Keratinocyte (primary cell): ENCODE data around the gene FGF2. TPM values are rescaled to one million over a fixed set of nuclear protein-coding genes. Genes with fewer than 3 reads are reported as not detected.

Experiments
- DNase-seq: peaks from one replicate; pipeline ENCODE4 v3.0.0-alpha.2; 2011; ENCODE audit warnings: low read depth, missing footprints, low spot score
- FAIRE-seq: peaks from 2 replicates; lab custom pipeline; 2011; peaks lifted over from hg19 to GRCh38; lab: Jason Lieb, UNC
- H2AFZ ChIP-seq: 2 replicates; pipeline ENCODE4 v1.6.0; 2012; ENCODE audit warnings: low read length, control low read depth, inconsistent platforms; ENCODE audit not compliant: control insufficient read depth
- H3K27ac ChIP-seq: 2 replicates; pipeline ENCODE4 v1.5.1; 2011; ENCODE audit warnings: low read length; ENCODE audit not compliant: control insufficient read depth, insufficient read depth
- H3K27me3 ChIP-seq: 3 replicates; pipeline ENCODE4 v1.6.0; 2011; ENCODE audit warnings: low read length; ENCODE audit not compliant: control insufficient read depth, insufficient read depth; ENCODE audit errors: extremely low read depth
- H3K36me3 ChIP-seq, 2 experiments: 2 replicates in 1 of 2; 3 replicates in 1 of 2; pipeline ENCODE4 v1.5.1; 2011; ENCODE audit warnings: low read length in 2 of 2, mild to moderate bottlenecking in 1 of 2; ENCODE audit not compliant: control insufficient read depth in 2 of 2, insufficient read depth in 2 of 2; ENCODE audit errors: extremely low read depth in 1 of 2
- H3K4me1 ChIP-seq: 3 replicates; pipeline ENCODE4 v1.5.1; 2011; ENCODE audit warnings: low read length; ENCODE audit not compliant: control insufficient read depth, insufficient read depth; ENCODE audit errors: extremely low read depth
- H3K4me2 ChIP-seq: 3 replicates; pipeline ENCODE4 v1.6.0; 2011; ENCODE audit warnings: low read depth, low read length; ENCODE audit not compliant: control insufficient read depth, insufficient read depth; ENCODE audit errors: extremely low read depth
- H3K4me3 ChIP-seq, 3 experiments: fragments of 200-600 bp in 1 of 3; sonication (generic) in 1 of 3; 2 replicates in 2 of 3; 3 replicates in 1 of 3; pipeline ENCODE4 v1.5.1; 2011 to 2016; ENCODE audit warnings: low read length in 3 of 3, mild to moderate bottlenecking in 3 of 3, control low read depth in 2 of 3, inconsistent platforms in 1 of 3, low read depth in 1 of 3, mixed read lengths in 1 of 3, mixed run types in 1 of 3, moderate library complexity in 1 of 3; ENCODE audit not compliant: control insufficient read depth in 2 of 3, insufficient read depth in 2 of 3; ENCODE audit errors: extremely low read depth in 1 of 3
- H3K79me2 ChIP-seq: 2 replicates; pipeline ENCODE4 v1.6.0; 2012; ENCODE audit warnings: low read length; ENCODE audit not compliant: control insufficient read depth, insufficient read depth
- H3K9ac ChIP-seq: 3 replicates; pipeline ENCODE4 v1.6.0; 2011; ENCODE audit warnings: low read length; ENCODE audit not compliant: control insufficient read depth, insufficient read depth; ENCODE audit errors: extremely low read depth
- H3K9me1 ChIP-seq: 3 replicates; pipeline ENCODE4 v1.6.0; 2011; ENCODE audit warnings: low read length; ENCODE audit not compliant: control insufficient read depth, insufficient read depth; ENCODE audit errors: extremely low read depth
- H3K9me3 ChIP-seq: 2 replicates; pipeline ENCODE4 v1.5.1; 2012; ENCODE audit warnings: low read depth, low read length; ENCODE audit not compliant: control insufficient read depth
- H4K20me1 ChIP-seq: 3 replicates; pipeline ENCODE4 v1.6.0; 2011; ENCODE audit warnings: low read length; ENCODE audit not compliant: control insufficient read depth, insufficient read depth; ENCODE audit errors: extremely low read depth
- CTCF ChIP-seq, 3 experiments: IDR thresholded peaks in 1 of 3; conservative IDR thresholded peaks in 1 of 3; optimal IDR thresholded peaks in 1 of 3; 2 replicates in 2 of 3; 3 replicates in 1 of 3; pipeline versions ENCODE3 to v1.5.1; 2011; ENCODE audit warnings: low read length in 3 of 3, mild to moderate bottlenecking in 3 of 3, moderate library complexity in 2 of 3, control low read depth in 1 of 3, inconsistent platforms in 1 of 3; ENCODE audit not compliant: insufficient read depth in 2 of 3; ENCODE audit errors: extremely low read depth in 1 of 3
- EZH2 ChIP-seq: IDR thresholded peaks from one replicate; pipeline ENCODE4 v1.6.1; 2012; ENCODE audit warnings: inconsistent platforms, mild to moderate bottlenecking, low read length, moderate library complexity
- dilution Hi-C: fragments of 300-500 bp; cut with MboI; formaldehyde crosslinking; loops from one replicate; pipeline ENCODE4 v1.7.0; 2020; ENCODE audit warnings: low sequenced_read_pairs; ENCODE audit not compliant: extremely low pct_ligation_motif_present
- polyA plus RNA-seq, 5 experiments: library from polyadenylated mRNA; depleted of rRNA in 3 of 5; stranded (reverse) in 3 of 5; stranded (forward) in 1 of 5; unstranded in 1 of 5; fragments of >200 nt; gene quantifications; 1 replicate in 1 of 5; 2 replicates in 3 of 5; 3 replicates in 1 of 5; pipeline versions ENCODE4 v1.2.1 to v1.2.3, GENCODE V29; 2011 to 2012; ENCODE audit warnings: missing spikeins in 2 of 5, low read depth in 1 of 5, low replicate concordance in 1 of 5

FGF2 gene
- polyA plus RNA-seq, 1 donor (not counting 4 experiments of a cell fraction or from before 2014, with no cell fraction given), result 1.7 TPM

- no peaks in the 10 kb centered on the region for H3K9me3 ChIP-seq
- no peak for FAIRE-seq
- H3K4me1 ChIP-seq, result peaks cover 16% of the 10 kb centered on the region
- no peak overlapping the region for H3K4me2 ChIP-seq
- no peaks in the 10 kb centered on the region for H3K36me3 ChIP-seq
- no peaks in the 10 kb centered on the region for H3K79me2 ChIP-seq
- dilution Hi-C loops, result loop anchor here (25.0 kb wide), 1 partner anchor 137 kb away; no protein-coding TSS in a partner anchor
- H3K4me3 ChIP-seq, result no peak overlapping the region
- no peak for TF ChIP-seq CTCF (optimal IDR thresholded peaks at IDR 0.05 in 1 of 3, IDR thresholded peaks at IDR 0.05 in 1 of 3, conservative IDR thresholded peaks at IDR 0.05 in 1 of 3; ENCODE audit: extremely low read depth in 1 of 3, insufficient read depth in 2 of 3, low read length in 3 of 3)
- TF ChIP-seq EZH2, result no peak
- no peak overlapping the region for H2AFZ ChIP-seq
- H4K20me1 ChIP-seq, result no peaks in the 10 kb centered on the region
- H3K9ac ChIP-seq, result no peak overlapping the region
- no peaks in the 10 kb centered on the region for H3K27me3 ChIP-seq
- no peaks in the 10 kb centered on the region for H3K9me1 ChIP-seq
- DNase-seq, result no peak
- H3K27ac ChIP-seq, result no peak overlapping the region
Measured at GRCh38 chr4:122899682-122900081, 73.1 kb downstream of the FGF2 start.

GRCh38 chr4:122900314-122900713, 73.7 kb downstream of the FGF2 start:
- no peak for FAIRE-seq
- Histone ChIP-seq H3K4me1 (peaks cover 16% of the 10 kb centered on the region), H3K36me3 (no peaks in the 10 kb centered on the region), H3K27ac (no peak overlapping the region), H3K79me2 (no peaks in the 10 kb centered on the region), H4K20me1 (no peaks in the 10 kb centered on the region), H3K4me2 (no peak overlapping the region), H3K4me3 (no peak overlapping the region), H3K9me1 (no peaks in the 10 kb centered on the region), H3K9me3 (no peaks in the 10 kb centered on the region), H3K27me3 (no peaks in the 10 kb centered on the region), H3K9ac (no peak overlapping the region), H2AFZ (no peak overlapping the region)
- TF ChIP-seq CTCF (optimal IDR thresholded peaks at IDR 0.05 in 1 of 3, IDR thresholded peaks at IDR 0.05 in 1 of 3, conservative IDR thresholded peaks at IDR 0.05 in 1 of 3; ENCODE audit: extremely low read depth in 1 of 3, insufficient read depth in 2 of 3, low read length in 3 of 3) (no peak), EZH2 (no peak)
- dilution Hi-C loops, result loop anchor here (25.0 kb wide), 1 partner anchor 138 kb away; no protein-coding TSS in a partner anchor
- DNase-seq, result no peak
